Coronary artery (tissue), 2 donors: ENCODE measurements around the gene TMEM170B.

Experiments
- DNase-seq: peaks from one replicate; pipeline ENCODE4 v3.0.0-alpha.2; 2017; ENCODE audit warnings: low spot score
- H3K27ac ChIP-seq, 2 donors: fragments of 200-600 bp; sonication (generic); one replicate each; pipeline ENCODE4 v1.5.1; 2016 to 2019
- H3K4me3 ChIP-seq: fragments of 200-600 bp; sonication (generic); 2 replicates; pipeline ENCODE4 v1.5.1; 2016; ENCODE audit warnings: mild to moderate bottlenecking, moderate library complexity
- CTCF ChIP-seq: fragments of 200-600 bp; sonication (generic); IDR thresholded peaks from one replicate; pipeline ENCODE4 v1.5.1; 2019; ENCODE audit warnings: antibody characterized with exemption

The TMEM170B gene

GRCh38 chr6:11614534-11615213, 77.1 kb downstream of the TMEM170B start:
- no peak for TF ChIP-seq CTCF
- DNase-seq = peak; percentile 40
- Histone ChIP-seq H3K27ac (peak overlapping the region in 1 of 2 donors; percentile 74), H3K4me3 (no peak overlapping the region)

- Histone ChIP-seq H3K4me3 (no peak overlapping the region), H3K27ac (peak overlapping the region; percentile 28 to 74)
- no peak for TF ChIP-seq CTCF
- DNase-seq = no peak
Measured at GRCh38 chr6:11615214-11615602, 77.7 kb downstream of the TMEM170B start.

GRCh38 chr6:11616200-11616611, 78.7 kb downstream of the TMEM170B start:
- peak; percentile 71 for DNase-seq
- Histone ChIP-seq H3K4me3 (no peak overlapping the region), H3K27ac (peak overlapping the region in 1 of 2 donors; percentile 63)
- TF ChIP-seq CTCF = no peak

GRCh38 chr6:11618533-11618932, 81.0 kb downstream of the TMEM170B start:
- TF ChIP-seq CTCF = no peak
- DNase-seq = no peak
- Histone ChIP-seq H3K4me3 (no peak overlapping the region), H3K27ac (no peak overlapping the region)

- no peak for DNase-seq
- H3K4me3 ChIP-seq = no peak overlapping the region
- H3K27ac ChIP-seq = no peak overlapping the region
- TF ChIP-seq CTCF = no peak
Measured at GRCh38 chr6:11621119-11621518, 83.6 kb downstream of the TMEM170B start.

- no peak for DNase-seq
- Histone ChIP-seq H3K27ac (no peak overlapping the region), H3K4me3 (no peak overlapping the region)
- no peak for TF ChIP-seq CTCF
Measured at GRCh38 chr6:11622156-11622555, 84.6 kb downstream of the TMEM170B start.

- no peak overlapping the region for H3K27ac ChIP-seq
- TF ChIP-seq CTCF = no peak
- DNase-seq = no peak
- H3K4me3 ChIP-seq = no peak overlapping the region
Measured at GRCh38 chr6:11623272-11623671, 85.7 kb downstream of the TMEM170B start.
